ENCODE results near the gene GLT8D1. TPM values are rescaled to one million over a fixed set of nuclear protein-coding genes. Genes with fewer than 3 reads are reported as not detected.

The GLT8D1 gene
- total RNA-seq, 2 experiments from 2014 or later, result 8.4 to 10.8 TPM

- Histone ChIP-seq H3K27me3 (ENCODE audit: control insufficient read depth in 1 of 2, insufficient read depth in 2 of 2, low read length in 2 of 2) (no peaks in the 10 kb centered on the region), H3K4me1 (ENCODE audit: insufficient read depth, low read length) (peaks cover 39% of the 10 kb centered on the region), H3K27ac (ENCODE audit: low read depth in 1 of 2, low read length in 2 of 2) (peak overlapping the region; percentile 86 to 90), H3K9me3 (ENCODE audit: control insufficient read depth in 1 of 2, insufficient read depth in 1 of 2, low read length in 2 of 2) (no peaks in the 10 kb centered on the region), H3K4me3 (ENCODE audit: low read length) (peak overlapping the region; percentile 98), H3K36me3 (ENCODE audit: insufficient read depth, low read length) (peaks cover 26% of the 10 kb centered on the region)
- peak overlapping the region; percentile 98 for H3K27ac Mint-ChIP-seq
- intact Hi-C loops (cut with DNase I, micrococcal nuclease), result loop anchor here (1.0 to 10.0 kb wide), 4 partner anchors 18 to 711 kb away; partner anchors contain the start of genes DCP1A (in 1 of the 2), GNL3 (in 1 of the 2) and RPL29 (in 1 of the 2)
- H3K4me1 Mint-ChIP-seq (ENCODE audit: low read depth), result peaks cover 40% of the 10 kb centered on the region
- DNase-seq (no peak), ATAC-seq (ENCODE audit: poor library complexity) (peak; percentile 63)
- peak overlapping the region; percentile 96 for H3K4me3 Mint-ChIP-seq
- peaks cover 44% of the 10 kb centered on the region for H3K36me3 Mint-ChIP-seq (ENCODE audit: low read depth)
- TF ChIP-seq, protein P1, sequence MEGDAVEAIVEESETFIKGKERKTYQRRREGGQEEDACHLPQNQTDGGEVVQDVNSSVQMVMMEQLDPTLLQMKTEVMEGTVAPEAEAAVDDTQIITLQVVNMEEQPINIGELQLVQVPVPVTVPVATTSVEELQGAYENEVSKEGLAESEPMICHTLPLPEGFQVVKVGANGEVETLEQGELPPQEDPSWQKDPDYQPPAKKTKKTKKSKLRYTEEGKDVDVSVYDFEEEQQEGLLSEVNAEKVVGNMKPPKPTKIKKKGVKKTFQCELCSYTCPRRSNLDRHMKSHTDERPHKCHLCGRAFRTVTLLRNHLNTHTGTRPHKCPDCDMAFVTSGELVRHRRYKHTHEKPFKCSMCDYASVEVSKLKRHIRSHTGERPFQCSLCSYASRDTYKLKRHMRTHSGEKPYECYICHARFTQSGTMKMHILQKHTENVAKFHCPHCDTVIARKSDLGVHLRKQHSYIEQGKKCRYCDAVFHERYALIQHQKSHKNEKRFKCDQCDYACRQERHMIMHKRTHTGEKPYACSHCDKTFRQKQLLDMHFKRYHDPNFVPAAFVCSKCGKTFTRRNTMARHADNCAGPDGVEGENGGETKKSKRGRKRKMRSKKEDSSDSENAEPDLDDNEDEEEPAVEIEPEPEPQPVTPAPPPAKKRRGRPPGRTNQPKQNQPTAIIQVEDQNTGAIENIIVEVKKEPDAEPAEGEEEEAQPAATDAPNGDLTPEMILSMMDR (IDR thresholded peaks at IDR 0.05), result no peak
- ChIA-PET CTCF (no interaction called here), POLR2A (interaction anchor here (1.0 to 2.6 kb wide), 11 partner anchors 10 to 1206 kb away, joined by 3 to 23 read pairs (median 4); partner anchors contain the start of genes DCP1A, PBRM1, STIMATE and UQCC5)
- H3K9me3 Mint-ChIP-seq, result no peaks in the 10 kb centered on the region
- no peaks in the 10 kb centered on the region for H3K27me3 Mint-ChIP-seq
Observed at GRCh38 chr3:52705438-52705687, 228 bp downstream of the GLT8D1 start.

GRCh38 chr3:52704611-52705437 lies 767 bp downstream of the GLT8D1 start:
- H3K27me3 Mint-ChIP-seq, result no peaks in the 10 kb centered on the region
- peaks cover 40% of the 10 kb centered on the region for H3K4me1 Mint-ChIP-seq (ENCODE audit: low read depth)
- H3K36me3 Mint-ChIP-seq (ENCODE audit: low read depth), result peaks cover 43% of the 10 kb centered on the region
- H3K27ac ChIP-seq (ENCODE audit: low read depth in 1 of 2, low read length in 2 of 2), result peak overlapping the region; percentile 80 to 86
- TF ChIP-seq, protein P1 (IDR thresholded peaks at IDR 0.05), result no peak
- peaks cover 39% of the 10 kb centered on the region for H3K4me1 ChIP-seq (ENCODE audit: insufficient read depth, low read length)
- DNase-seq (peak in 3 of 14 experiments; percentile 9 to 37 (median 27)), ATAC-seq (ENCODE audit: poor library complexity) (no peak)
- no peaks in the 10 kb centered on the region for H3K9me3 ChIP-seq (ENCODE audit: control insufficient read depth in 1 of 2, insufficient read depth in 1 of 2, low read length in 2 of 2)
- ChIA-PET POLR2A (interaction anchor here (1.1 to 2.6 kb wide), 9 partner anchors 9 to 1205 kb away, joined by 3 to 23 read pairs (median 4); partner anchors contain the start of genes PBRM1 and STIMATE), CTCF (no interaction called here)
- no peaks in the 10 kb centered on the region for H3K9me3 Mint-ChIP-seq
- peaks cover 29% of the 10 kb centered on the region for H3K36me3 ChIP-seq (ENCODE audit: insufficient read depth, low read length)
- H3K4me3 ChIP-seq (ENCODE audit: low read length), result peak overlapping the region; percentile 98
- peak overlapping the region; percentile 96 for H3K4me3 Mint-ChIP-seq
- H3K27ac Mint-ChIP-seq, result peak overlapping the region; percentile 98
- intact Hi-C loops (cut with DNase I, micrococcal nuclease), result loop anchor here (1.0 to 10.0 kb wide), 4 partner anchors 18 to 710 kb away; partner anchors contain the start of genes DCP1A (in 1 of the 2), GNL3 (in 1 of the 2) and RPL29 (in 1 of the 2)
- no peaks in the 10 kb centered on the region for H3K27me3 ChIP-seq (ENCODE audit: control insufficient read depth in 1 of 2, insufficient read depth in 2 of 2, low read length in 2 of 2)

GRCh38 chr3:52703341-52703740 lies 2.2 kb downstream of the GLT8D1 start:
- peaks cover 41% of the 10 kb centered on the region for H3K36me3 Mint-ChIP-seq (ENCODE audit: low read depth)
- peak overlapping the region; percentile 96 for H3K4me3 Mint-ChIP-seq
- no peak for ATAC-seq (ENCODE audit: poor library complexity)
- H3K27ac Mint-ChIP-seq, result peak overlapping the region; percentile 17
- Histone ChIP-seq H3K4me1 (ENCODE audit: insufficient read depth, low read length) (peaks cover 39% of the 10 kb centered on the region), H3K27ac (ENCODE audit: low read depth in 1 of 2, low read length in 2 of 2) (no peak overlapping the region), H3K4me3 (ENCODE audit: low read length) (no peak overlapping the region), H3K27me3 (ENCODE audit: control insufficient read depth in 1 of 2, insufficient read depth in 2 of 2, low read length in 2 of 2) (no peaks in the 10 kb centered on the region), H3K36me3 (ENCODE audit: insufficient read depth, low read length) (peaks cover 19% of the 10 kb centered on the region), H3K9me3 (ENCODE audit: control insufficient read depth in 1 of 2, insufficient read depth in 1 of 2, low read length in 2 of 2) (no peaks in the 10 kb centered on the region)
- ChIA-PET CTCF (no interaction called here), POLR2A (no interaction called here)
- no peaks in the 10 kb centered on the region for H3K27me3 Mint-ChIP-seq
- intact Hi-C loops (cut with DNase I, micrococcal nuclease), result loop anchor here in 1 of 2 experiments (10.0 kb wide), 2 partner anchors 641 to 709 kb away; partner anchors contain the start of genes DCP1A and RPL29
- no peaks in the 10 kb centered on the region for H3K9me3 Mint-ChIP-seq
- H3K4me1 Mint-ChIP-seq (ENCODE audit: low read depth), result peaks cover 40% of the 10 kb centered on the region
- TF ChIP-seq, protein P1 (IDR thresholded peaks at IDR 0.05), result no peak
- no peak for DNase-seq

Measured in CD4-positive, alpha-beta T cell (primary cell).